GM12878 (cell line): ENCODE measurements around the gene ZBTB49. TPM values are rescaled to one million over a fixed set of nuclear protein-coding genes. Genes with fewer than 3 reads are reported as not detected.

ENCODE experiments used
- BCL11A ChIP-seq: IDR thresholded peaks from 2 replicates; pipeline ENCODE4 v1.6.1; 2011; ENCODE audit warnings: low read depth, low read length
- BCL3 ChIP-seq: IDR thresholded peaks from 2 replicates; pipeline ENCODE4 v1.6.1; 2011; ENCODE audit warnings: borderline replicate concordance, low read depth, mild to moderate bottlenecking, moderate library complexity, low read length; ENCODE audit not compliant: insufficient read depth, poor library complexity, severe bottlenecking
- CHD1 ChIP-seq: IDR thresholded peaks from 2 replicates; pipeline ENCODE4 v1.6.1; 2012; ENCODE audit warnings: low read depth, low read length, improper control_type of control experiment
- CREB1 ChIP-seq: IDR thresholded peaks from 2 replicates; pipeline ENCODE4 v1.6.1; 2012; ENCODE audit warnings: low read depth, mild to moderate bottlenecking, inconsistent platforms
- EGR1 ChIP-seq, 2 experiments: IDR thresholded peaks; 1 replicate in 1 of 2; 2 replicates in 1 of 2; pipeline ENCODE4 v1.6.1; 2011 to 2012; ENCODE audit warnings: low read depth in 2 of 2, low read length in 2 of 2, borderline replicate concordance in 1 of 2, mild to moderate bottlenecking in 1 of 2, moderate library complexity in 1 of 2
- ELK1 ChIP-seq: IDR thresholded peaks from 2 replicates; pipeline ENCODE4 v1.6.1; 2012; ENCODE audit warnings: low read depth, low read length, improper control_type of control experiment
- FOXK2 ChIP-seq: fragments of 450-650 bp; IDR thresholded peaks from 2 replicates; pipeline ENCODE4 v1.6.1; 2017; ENCODE audit warnings: mild to moderate bottlenecking, moderate library complexity
- GATAD2B ChIP-seq: fragments of 450-650 bp; conservative IDR thresholded peaks from 2 replicates; pipeline ENCODE4 v1.6.1; 2017; ENCODE audit warnings: low read depth, mild to moderate bottlenecking, moderate library complexity
- IRF5 ChIP-seq: fragments of 450-650 bp; IDR thresholded peaks from 2 replicates; pipeline ENCODE4 v1.6.1; 2017; ENCODE audit warnings: borderline replicate concordance
- JUNB ChIP-seq: IDR thresholded peaks from 2 replicates; pipeline ENCODE4 v1.6.1; 2016; ENCODE audit warnings: antibody characterized with exemption, mild to moderate bottlenecking
- KAT2A ChIP-seq: conservative IDR thresholded peaks from 2 replicates; pipeline ENCODE4 v1.6.1; 2011; ENCODE audit warnings: low read depth, low read length; ENCODE audit not compliant: control insufficient read depth
- LARP7 ChIP-seq: fragments of 450-650 bp; IDR thresholded peaks from 2 replicates; pipeline ENCODE4 v1.6.1; 2017; ENCODE audit warnings: mild to moderate bottlenecking
- NFYA ChIP-seq: IDR thresholded peaks from 2 replicates; pipeline ENCODE4 v1.6.1; 2011; ENCODE audit warnings: low read depth, mild to moderate bottlenecking, low read length, improper control_type of control experiment, borderline replicate concordance
- RB1 ChIP-seq: fragments of 450-650 bp; formaldehyde crosslinking; IDR thresholded peaks from 2 replicates; pipeline ENCODE4 v1.6.1; 2017; ENCODE audit warnings: mild to moderate bottlenecking, borderline replicate concordance
- RCOR1 ChIP-seq: conservative IDR thresholded peaks from 2 replicates; pipeline ENCODE4 v1.6.1; 2012; ENCODE audit warnings: low read depth, low read length, improper control_type of control experiment
- RELA ChIP-seq: fragments of 450-650 bp; IDR thresholded peaks from 2 replicates; pipeline ENCODE4 v1.8.0; 2014; ENCODE audit warnings: borderline replicate concordance; ENCODE audit not compliant: partially characterized antibody
- RELB ChIP-seq: fragments of 450-650 bp; IDR thresholded peaks from 2 replicates; pipeline ENCODE4 v1.6.1; 2017; ENCODE audit warnings: low read depth, mild to moderate bottlenecking, moderate library complexity
- RUNX3 ChIP-seq: IDR thresholded peaks from 2 replicates; pipeline ENCODE4 v1.6.1; 2012; ENCODE audit warnings: low read length, inconsistent platforms
- TBL1XR1 ChIP-seq: IDR thresholded peaks from 2 replicates; pipeline ENCODE4 v1.6.1; 2012; ENCODE audit warnings: low read depth, low read length, improper control_type of control experiment
- ZNF592 ChIP-seq: fragments of 450-650 bp; IDR thresholded peaks from 2 replicates; pipeline ENCODE4 v1.6.1; 2017; ENCODE audit warnings: mild to moderate bottlenecking, moderate library complexity
- ZNF622 ChIP-seq: fragments of 450-650 bp; IDR thresholded peaks from 2 replicates; pipeline ENCODE4 v1.6.1; 2017; ENCODE audit warnings: mild to moderate bottlenecking, inconsistent platforms
- polyA plus RNA-seq, 11 experiments: library from polyadenylated mRNA; depleted of rRNA in 4 of 11; unstranded in 6 of 11; stranded (reverse) in 5 of 11; fragments of >200 nt; fragmentation: Nextera tagmentation in 4 of 11; fragmentation: Illumina TruSeq in 1 of 11; extraction: Ambion mirVana in 4 of 11; extraction: Trizol in 1 of 11; gene quantifications; 1 replicate in 1 of 11; 2 replicates in 10 of 11; pipeline versions ENCODE4 v1.2.1 to v1.2.3, GENCODE V29; 2011 to 2016; ENCODE audit warnings: inconsistent platforms in 2 of 11, missing spikeins in 2 of 11, low read depth in 1 of 11
- total RNA-seq, 4 experiments: library from RNA; depleted of rRNA in 3 of 4; stranded (reverse); fragments of >200 nt in 3 of 4; fragmentation: Illumina TruSeq in 1 of 4; extraction: Trizol in 1 of 4; gene quantifications; 2 replicates each; pipeline versions ENCODE4 v1.2.1 to v1.2.3, GENCODE V29; 2013 to 2021

Gene ZBTB49
- total and polyA plus RNA-seq, 10 of the 15 experiments (the other 5 are each of a cell fraction or from before 2014, with no cell fraction given), result 0.37 to 4.8 (median 4.1) TPM

GRCh38 chr4:4344915-4345527 lies 55.0 kb downstream of the ZBTB49 start (continued):
- TF ChIP-seq EGR1 (IDR thresholded peaks at IDR 0.05; ENCODE audit: borderline replicate concordance in 1 of 2, low read depth in 2 of 2, low read length in 2 of 2) (no peak), JUNB (no peak), FOXK2 (no peak), LARP7 (no peak), ELK1 (no peak), CREB1 (no peak), BCL3 (no peak), KAT2A (no peak), ZNF622 (no peak), RCOR1 (no peak), RB1 (no peak), NFYA (no peak), RELA (no peak), ZNF592 (no peak), GATAD2B (peak; percentile 51; the same call in 1 of the 2 replicates), BCL11A (no peak), IRF5 (0 out of 2 replicates have a peak, but pooled peaks have one; percentile 24), RUNX3 (peak; percentile 66), CHD1 (no peak), TBL1XR1 (no peak), RELB (peak; percentile 75; the same call in 1 of the 2 replicates)
